ENCODE data around the gene HELZ. TPM values are rescaled to one million over a fixed set of nuclear protein-coding genes. Genes with fewer than 3 reads are reported as not detected.
A peak's percentile ranks its signal among the peaks of the same experiment; 100 is the strongest.

The HELZ gene
- polyA plus RNA-seq, 2 of the 4 experiments (the other 2 are of a cell fraction) = 5.6 to 18.3 TPM

DNA sequence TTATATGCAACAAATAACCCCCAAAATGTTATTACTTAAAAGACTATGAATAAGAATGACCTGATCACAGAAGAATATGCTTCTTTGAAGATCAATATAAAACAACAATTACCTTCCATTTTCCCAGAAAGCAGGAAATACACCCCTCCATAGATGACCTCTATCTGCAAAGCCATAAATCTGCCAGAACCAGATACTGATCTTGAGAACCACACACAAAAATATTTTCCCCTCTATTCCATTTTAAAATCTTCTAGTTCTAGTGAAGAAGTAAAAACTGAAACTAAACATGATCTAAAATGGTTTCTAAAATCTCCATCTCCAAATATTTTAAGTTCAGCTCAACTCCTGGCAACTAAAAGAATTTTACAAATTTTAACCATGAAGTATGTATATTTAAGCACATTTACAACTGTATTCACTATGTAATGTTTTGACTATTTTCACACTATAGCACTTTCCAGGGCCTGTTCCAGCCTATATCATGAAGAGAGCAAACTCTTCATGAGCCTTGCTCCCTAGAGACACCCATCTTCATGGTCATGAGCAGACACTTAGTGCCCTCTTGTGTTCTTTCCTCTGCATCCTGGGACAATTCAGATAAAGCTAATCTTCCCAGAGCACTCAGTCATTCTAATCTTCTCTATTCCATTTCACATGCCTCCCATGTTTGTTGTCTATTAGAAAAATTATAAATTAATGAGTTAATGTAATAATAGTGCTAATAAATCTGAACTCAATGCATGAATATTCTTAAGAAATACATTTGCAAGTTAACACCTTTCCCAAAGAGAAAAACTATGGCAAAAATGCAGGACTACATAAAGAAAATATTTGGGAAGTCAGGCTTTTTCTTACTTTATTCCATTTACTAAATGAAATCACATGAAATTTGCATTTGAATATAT lies 87.0 kb downstream of the HELZ start:
- H3K4me3 ChIP-seq = no peak overlapping the region
- no peak overlapping the region for H3K27ac ChIP-seq
- H3K4me2 ChIP-seq = no peak overlapping the region
- DNase-seq (ENCODE audit: low read depth in 1 of 2, low spot score in 1 of 2) = peak; percentile 28 to 71
- H3K4me1 ChIP-seq = peaks cover 4% of the 10 kb centered on the region; the same call in 1 of the 3 replicates
- peak; percentile 79 for TF ChIP-seq SMC3 (IDR thresholded peaks at IDR 0.05)
- TF ChIP-seq RAD21 (conservative IDR thresholded peaks at IDR 0.05 in 1 of 2, IDR thresholded peaks at IDR 0.05 in 1 of 2) = peak; percentile 85 to 89
- TF ChIP-seq, protein P1, sequence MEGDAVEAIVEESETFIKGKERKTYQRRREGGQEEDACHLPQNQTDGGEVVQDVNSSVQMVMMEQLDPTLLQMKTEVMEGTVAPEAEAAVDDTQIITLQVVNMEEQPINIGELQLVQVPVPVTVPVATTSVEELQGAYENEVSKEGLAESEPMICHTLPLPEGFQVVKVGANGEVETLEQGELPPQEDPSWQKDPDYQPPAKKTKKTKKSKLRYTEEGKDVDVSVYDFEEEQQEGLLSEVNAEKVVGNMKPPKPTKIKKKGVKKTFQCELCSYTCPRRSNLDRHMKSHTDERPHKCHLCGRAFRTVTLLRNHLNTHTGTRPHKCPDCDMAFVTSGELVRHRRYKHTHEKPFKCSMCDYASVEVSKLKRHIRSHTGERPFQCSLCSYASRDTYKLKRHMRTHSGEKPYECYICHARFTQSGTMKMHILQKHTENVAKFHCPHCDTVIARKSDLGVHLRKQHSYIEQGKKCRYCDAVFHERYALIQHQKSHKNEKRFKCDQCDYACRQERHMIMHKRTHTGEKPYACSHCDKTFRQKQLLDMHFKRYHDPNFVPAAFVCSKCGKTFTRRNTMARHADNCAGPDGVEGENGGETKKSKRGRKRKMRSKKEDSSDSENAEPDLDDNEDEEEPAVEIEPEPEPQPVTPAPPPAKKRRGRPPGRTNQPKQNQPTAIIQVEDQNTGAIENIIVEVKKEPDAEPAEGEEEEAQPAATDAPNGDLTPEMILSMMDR (IDR thresholded peaks at IDR 0.05) = peak; percentile 84
- no peak for TF ChIP-seq CBX8 (IDR thresholded peaks at IDR 0.05)
- H3K9me3 ChIP-seq = no peaks in the 10 kb centered on the region
- POLR2A ChIA-PET = no interaction called here
- peak; percentile 97 for FAIRE-seq
- CTCF ChIA-PET = interaction anchor here (0.6 to 6.2 kb wide), 41 partner anchors 9 to 681 kb away, joined by 3 to 70 read pairs (median 5); no protein-coding TSS in a partner anchor
- peak; percentile 95 to 97 for ATAC-seq

DNA sequence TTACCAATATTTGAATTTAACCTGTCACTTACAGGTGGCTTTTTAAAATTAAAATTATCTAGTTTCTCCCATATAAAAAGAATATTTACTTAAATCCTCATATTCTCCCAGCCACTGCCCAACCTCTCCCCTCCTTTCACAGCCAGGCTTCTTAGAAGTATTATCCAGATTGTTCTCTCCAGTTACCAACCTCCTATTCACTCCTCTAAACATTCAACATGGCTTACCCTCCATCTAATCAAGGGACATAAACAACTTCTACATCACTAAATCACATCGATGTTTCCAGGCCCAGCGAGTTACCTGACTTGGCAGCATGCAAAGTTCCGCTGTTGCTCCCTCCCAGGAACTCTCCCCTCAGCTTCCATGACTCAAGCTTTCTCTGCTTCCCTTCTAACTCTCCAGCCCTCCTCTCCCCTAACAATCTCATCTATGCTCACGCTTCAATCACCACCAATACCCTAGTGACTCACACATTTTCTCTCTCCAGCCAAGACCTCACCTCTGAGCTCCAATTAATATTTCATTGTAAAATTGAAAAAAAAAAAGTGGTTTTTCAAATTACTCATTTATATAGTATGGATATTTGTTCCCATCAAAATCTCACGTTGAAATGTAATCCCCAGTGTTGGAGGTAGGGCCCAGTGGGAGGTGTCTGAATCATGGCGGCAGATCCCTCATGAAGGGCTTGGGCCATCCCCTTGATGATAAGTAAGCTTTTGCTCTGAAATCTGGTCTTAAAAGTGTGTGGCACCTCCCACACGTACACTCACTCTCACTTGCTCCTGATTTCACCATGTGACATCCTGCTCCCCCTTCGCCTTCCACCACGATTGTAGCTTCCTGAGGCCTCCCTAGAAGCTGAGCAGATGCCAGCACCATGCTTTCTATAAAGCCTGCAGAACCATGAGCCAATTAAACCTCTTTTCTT lies 88.5 kb downstream of the HELZ start:
- ChIA-PET CTCF (interaction anchor here (1.3 to 6.2 kb wide), 8 partner anchors 11 to 442 kb away, joined by 5 to 70 read pairs (median 6); no protein-coding TSS in a partner anchor), POLR2A (interaction anchor here (1.0 kb wide), 1 partner anchor 49 kb away, joined by 3 read pairs; no protein-coding TSS in a partner anchor)
- Histone ChIP-seq H3K9me3 (no peaks in the 10 kb centered on the region), H3K4me1 (peaks cover 12% of the 10 kb centered on the region), H3K27ac (no peak overlapping the region), H3K4me2 (no peak overlapping the region), H3K4me3 (no peak overlapping the region)
- TF ChIP-seq CHD4 (IDR thresholded peaks at IDR 0.05; ENCODE audit: borderline replicate concordance) = no peak
- no peak for TF ChIP-seq RFX5 (IDR thresholded peaks at IDR 0.05)
- ATAC-seq = no peak
- no peak for DNase-seq (ENCODE audit: low read depth in 1 of 2, low spot score in 1 of 2)
- no peak for FAIRE-seq
- 94% methylated on average over 9 of the region's 9 CpGs for WGBS (ENCODE audit: missing lambda C conversion rate)

DNA sequence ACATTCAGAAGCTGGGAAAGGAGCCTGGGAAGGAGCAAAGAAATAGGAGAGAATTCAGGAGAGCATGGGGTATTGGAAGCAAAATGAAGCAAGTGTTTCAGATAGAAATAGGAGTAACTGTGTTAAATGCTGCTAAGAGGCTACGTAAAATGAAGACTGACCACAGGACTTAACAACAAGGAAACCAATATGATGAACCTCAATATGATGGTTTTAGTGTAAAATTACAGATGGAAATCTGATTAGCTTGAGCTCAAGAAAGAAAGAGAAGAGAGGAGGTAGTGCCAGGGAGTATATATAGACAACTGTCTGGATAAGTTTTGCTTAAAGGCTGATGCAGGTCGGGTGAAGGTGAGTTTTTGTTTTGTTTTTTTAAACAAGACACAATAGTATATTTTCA lies 92.2 kb downstream of the HELZ start:
- Histone ChIP-seq H3K4me1 (peaks cover 33% of the 10 kb centered on the region), H3K4me3 (no peak overlapping the region), H3K9me3 (no peaks in the 10 kb centered on the region), H3K4me2 (no peak overlapping the region), H3K27ac (no peak overlapping the region)
- ChIA-PET POLR2A (no interaction called here), CTCF (interaction anchor here (0.9 kb wide), 1 partner anchor 11 kb away, joined by 5 read pairs; no protein-coding TSS in a partner anchor)
- ATAC-seq = no peak
- DNase-seq (ENCODE audit: low read depth in 1 of 2, low spot score in 1 of 2) = no peak
- 73% methylated on average over 2 of the region's 2 CpGs for WGBS (ENCODE audit: missing lambda C conversion rate)
- TF ChIP-seq MAZ (IDR thresholded peaks at IDR 0.05; ENCODE audit: borderline replicate concordance, low read depth, low read length) = no peak
- TF ChIP-seq ZSCAN20 (CRISPR knock-in tag; IDR thresholded peaks at IDR 0.05) = no peak
- TF ChIP-seq HOXB13 (CRISPR knock-in tag; IDR thresholded peaks at IDR 0.05; ENCODE audit: low read depth) = no peak
- TF ChIP-seq HOXA7 (CRISPR knock-in tag; IDR thresholded peaks at IDR 0.05) = no peak
- TF ChIP-seq, protein P2, sequence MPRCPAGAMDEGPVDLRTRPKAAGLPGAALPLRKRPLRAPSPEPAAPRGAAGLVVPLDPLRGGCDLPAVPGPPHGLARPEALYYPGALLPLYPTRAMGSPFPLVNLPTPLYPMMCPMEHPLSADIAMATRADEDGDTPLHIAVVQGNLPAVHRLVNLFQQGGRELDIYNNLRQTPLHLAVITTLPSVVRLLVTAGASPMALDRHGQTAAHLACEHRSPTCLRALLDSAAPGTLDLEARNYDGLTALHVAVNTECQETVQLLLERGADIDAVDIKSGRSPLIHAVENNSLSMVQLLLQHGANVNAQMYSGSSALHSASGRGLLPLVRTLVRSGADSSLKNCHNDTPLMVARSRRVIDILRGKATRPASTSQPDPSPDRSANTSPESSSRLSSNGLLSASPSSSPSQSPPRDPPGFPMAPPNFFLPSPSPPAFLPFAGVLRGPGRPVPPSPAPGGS (IDR thresholded peaks at IDR 0.05) = no peak
- TF ChIP-seq RCOR1 (IDR thresholded peaks at IDR 0.05; ENCODE audit: low read depth, low read length) = no peak
- no peak for TF ChIP-seq FOXS1 (CRISPR knock-in tag; IDR thresholded peaks at IDR 0.05)
- no peak for TF ChIP-seq SMC3 (IDR thresholded peaks at IDR 0.05)
- no peak for TF ChIP-seq FOSL2 (IDR thresholded peaks at IDR 0.05)
- TF ChIP-seq FOSL2 (CRISPR knock-in tag; IDR thresholded peaks at IDR 0.05) = no peak
- no peak for TF ChIP-seq MAFK (IDR thresholded peaks at IDR 0.05; ENCODE audit: partially characterized antibody)
- TF ChIP-seq ZNF302 (CRISPR knock-in tag; IDR thresholded peaks at IDR 0.05) = no peak
- no peak for TF ChIP-seq MYC (IDR thresholded peaks at IDR 0.05; ENCODE audit: borderline replicate concordance, low read length)
- TF ChIP-seq, protein P3, sequence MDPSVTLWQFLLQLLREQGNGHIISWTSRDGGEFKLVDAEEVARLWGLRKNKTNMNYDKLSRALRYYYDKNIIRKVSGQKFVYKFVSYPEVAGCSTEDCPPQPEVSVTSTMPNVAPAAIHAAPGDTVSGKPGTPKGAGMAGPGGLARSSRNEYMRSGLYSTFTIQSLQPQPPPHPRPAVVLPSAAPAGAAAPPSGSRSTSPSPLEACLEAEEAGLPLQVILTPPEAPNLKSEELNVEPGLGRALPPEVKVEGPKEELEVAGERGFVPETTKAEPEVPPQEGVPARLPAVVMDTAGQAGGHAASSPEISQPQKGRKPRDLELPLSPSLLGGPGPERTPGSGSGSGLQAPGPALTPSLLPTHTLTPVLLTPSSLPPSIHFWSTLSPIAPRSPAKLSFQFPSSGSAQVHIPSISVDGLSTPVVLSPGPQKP (IDR thresholded peaks at IDR 0.05; ENCODE audit: low read depth, low read length) = no peak
- TF ChIP-seq ESRRA (IDR thresholded peaks at IDR 0.05; ENCODE audit: borderline replicate concordance, low read length) = no peak
- TF ChIP-seq RNF2 (IDR thresholded peaks at IDR 0.05; ENCODE audit: borderline replicate concordance, low read depth) = no peak
- TF ChIP-seq, protein P4, sequence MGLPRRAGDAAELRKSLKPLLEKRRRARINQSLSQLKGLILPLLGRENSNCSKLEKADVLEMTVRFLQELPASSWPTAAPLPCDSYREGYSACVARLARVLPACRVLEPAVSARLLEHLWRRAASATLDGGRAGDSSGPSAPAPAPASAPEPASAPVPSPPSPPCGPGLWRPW (IDR thresholded peaks at IDR 0.05) = no peak
- TF ChIP-seq EHF (CRISPR knock-in tag; IDR thresholded peaks at IDR 0.05) = no peak
- TF ChIP-seq EHMT2 (IDR thresholded peaks at IDR 0.05; ENCODE audit: low read depth) = no peak
- FAIRE-seq = no peak
